ENCODE results near the gene AFF1.

AFF1 gene, protein sequence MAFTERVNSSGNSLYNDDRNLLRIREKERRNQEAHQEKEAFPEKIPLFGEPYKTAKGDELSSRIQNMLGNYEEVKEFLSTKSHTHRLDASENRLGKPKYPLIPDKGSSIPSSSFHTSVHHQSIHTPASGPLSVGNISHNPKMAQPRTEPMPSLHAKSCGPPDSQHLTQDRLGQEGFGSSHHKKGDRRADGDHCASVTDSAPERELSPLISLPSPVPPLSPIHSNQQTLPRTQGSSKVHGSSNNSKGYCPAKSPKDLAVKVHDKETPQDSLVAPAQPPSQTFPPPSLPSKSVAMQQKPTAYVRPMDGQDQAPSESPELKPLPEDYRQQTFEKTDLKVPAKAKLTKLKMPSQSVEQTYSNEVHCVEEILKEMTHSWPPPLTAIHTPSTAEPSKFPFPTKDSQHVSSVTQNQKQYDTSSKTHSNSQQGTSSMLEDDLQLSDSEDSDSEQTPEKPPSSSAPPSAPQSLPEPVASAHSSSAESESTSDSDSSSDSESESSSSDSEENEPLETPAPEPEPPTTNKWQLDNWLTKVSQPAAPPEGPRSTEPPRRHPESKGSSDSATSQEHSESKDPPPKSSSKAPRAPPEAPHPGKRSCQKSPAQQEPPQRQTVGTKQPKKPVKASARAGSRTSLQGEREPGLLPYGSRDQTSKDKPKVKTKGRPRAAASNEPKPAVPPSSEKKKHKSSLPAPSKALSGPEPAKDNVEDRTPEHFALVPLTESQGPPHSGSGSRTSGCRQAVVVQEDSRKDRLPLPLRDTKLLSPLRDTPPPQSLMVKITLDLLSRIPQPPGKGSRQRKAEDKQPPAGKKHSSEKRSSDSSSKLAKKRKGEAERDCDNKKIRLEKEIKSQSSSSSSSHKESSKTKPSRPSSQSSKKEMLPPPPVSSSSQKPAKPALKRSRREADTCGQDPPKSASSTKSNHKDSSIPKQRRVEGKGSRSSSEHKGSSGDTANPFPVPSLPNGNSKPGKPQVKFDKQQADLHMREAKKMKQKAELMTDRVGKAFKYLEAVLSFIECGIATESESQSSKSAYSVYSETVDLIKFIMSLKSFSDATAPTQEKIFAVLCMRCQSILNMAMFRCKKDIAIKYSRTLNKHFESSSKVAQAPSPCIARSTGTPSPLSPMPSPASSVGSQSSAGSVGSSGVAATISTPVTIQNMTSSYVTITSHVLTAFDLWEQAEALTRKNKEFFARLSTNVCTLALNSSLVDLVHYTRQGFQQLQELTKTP

DNA sequence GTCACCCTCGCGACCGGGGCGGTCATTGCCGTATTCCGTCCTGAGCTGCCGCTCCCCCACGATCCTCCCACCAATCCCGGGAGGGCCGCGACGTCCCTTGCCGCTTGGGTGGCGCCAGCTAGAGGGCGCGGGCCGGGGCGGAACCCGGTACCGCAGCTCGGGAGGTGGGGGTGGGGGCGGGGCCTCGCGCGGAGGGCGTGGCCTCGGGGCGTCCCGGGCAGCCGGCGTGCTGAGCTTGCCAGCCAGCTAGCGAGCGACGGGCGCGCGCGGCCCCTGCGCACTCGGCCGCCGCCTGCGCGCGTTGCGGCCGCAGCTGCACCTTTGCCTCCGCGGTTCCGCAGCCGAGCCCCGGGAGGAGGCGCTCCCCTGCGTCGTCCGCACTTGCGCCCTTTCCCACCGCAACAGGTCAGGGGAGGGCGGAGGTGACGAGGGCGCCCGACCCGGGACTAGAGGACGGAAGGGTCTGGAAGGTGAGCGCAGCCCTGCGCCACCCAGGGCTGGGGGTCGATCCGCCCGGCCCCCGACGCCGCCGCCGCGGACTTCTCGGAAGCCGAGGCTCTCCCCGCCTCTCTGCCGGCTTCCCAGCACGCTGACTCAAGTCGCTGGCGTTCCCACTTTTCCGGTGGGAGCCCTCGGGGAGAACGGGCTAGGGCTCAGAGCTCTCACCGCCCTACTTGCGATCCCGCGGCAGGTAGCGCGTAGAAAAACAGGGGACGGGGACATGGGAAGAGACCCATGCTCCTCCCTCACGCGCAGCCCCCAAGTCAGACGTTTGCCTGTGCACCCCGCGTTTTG is at the start of gene AFF1:
Gene AFF1 (plus strand): TSS at position 241 of the 795 bp plus-strand sequence. CDS start 13,523 bp downstream, outside the sequence.
- peaks cover 3% of the 10 kb centered on the region for H3K4me1 ChIP-seq (ENCODE audit: control insufficient read depth, insufficient read depth, low read length)
- peak within 1 kb of the TSS; percentile 92 for H3K27ac ChIP-seq (ENCODE audit: low read length)

DNA sequence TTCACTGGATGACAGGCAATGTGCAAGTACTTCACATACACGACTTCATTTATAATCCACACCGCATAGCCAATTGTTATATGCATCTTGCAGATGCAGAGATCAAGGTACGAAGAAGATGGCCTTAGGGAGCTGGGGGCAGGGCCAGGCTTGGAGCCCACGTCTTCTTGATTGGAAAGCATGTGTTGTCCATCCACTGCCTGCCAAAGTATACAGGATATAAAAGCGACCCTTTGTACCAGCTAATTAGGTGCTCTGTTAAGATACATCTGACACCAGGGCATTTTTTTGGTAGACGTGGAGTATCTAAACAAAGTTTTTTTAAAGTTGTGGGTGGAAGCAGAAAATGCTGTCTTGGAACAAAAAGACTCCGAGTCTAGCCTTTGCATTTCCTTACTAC is 44.0 kb upstream of the AFF1 start:
- Histone ChIP-seq H3K9me3 (ENCODE audit: control insufficient read depth in 2 of 2, low read length in 2 of 2) (no peaks in the 10 kb centered on the region), H3K27me3 (ENCODE audit: control insufficient read depth in 1 of 2, insufficient read depth in 2 of 2, low read length in 2 of 2) (no peaks in the 10 kb centered on the region), H3K36me3 (ENCODE audit: control insufficient read depth in 2 of 2, insufficient read depth in 2 of 2, low read length in 2 of 2) (no peaks in the 10 kb centered on the region), H3K4me3 (ENCODE audit: low read length in 2 of 2) (no peak overlapping the region), H3K9ac (ENCODE audit: low read length in 2 of 2) (no peak overlapping the region), H3K4me1 (ENCODE audit: control insufficient read depth, insufficient read depth, low read length) (peaks cover 8% of the 10 kb centered on the region), H3K27ac (ENCODE audit: low read length) (no peak overlapping the region)

More for the DNA sequence above, at the start of gene AFF1:
- H3K9me3 ChIP-seq (ENCODE audit: control insufficient read depth in 2 of 2, low read length in 2 of 2): no peaks in the 10 kb centered on the region
- H3K27me3 ChIP-seq (ENCODE audit: control insufficient read depth in 1 of 2, insufficient read depth in 2 of 2, low read length in 2 of 2): no peaks in the 10 kb centered on the region
- H3K36me3 ChIP-seq (ENCODE audit: control insufficient read depth in 2 of 2, insufficient read depth in 2 of 2, low read length in 2 of 2): peaks cover 2 to 4% of the 10 kb centered on the region in 2 donors
- peak within 1 kb of the TSS; percentile 93 to 95 for H3K9ac ChIP-seq (ENCODE audit: low read length in 2 of 2)
- peak within 1 kb of the TSS; percentile 76 to 91 for H3K4me3 ChIP-seq (ENCODE audit: low read length in 2 of 2)

DNA sequence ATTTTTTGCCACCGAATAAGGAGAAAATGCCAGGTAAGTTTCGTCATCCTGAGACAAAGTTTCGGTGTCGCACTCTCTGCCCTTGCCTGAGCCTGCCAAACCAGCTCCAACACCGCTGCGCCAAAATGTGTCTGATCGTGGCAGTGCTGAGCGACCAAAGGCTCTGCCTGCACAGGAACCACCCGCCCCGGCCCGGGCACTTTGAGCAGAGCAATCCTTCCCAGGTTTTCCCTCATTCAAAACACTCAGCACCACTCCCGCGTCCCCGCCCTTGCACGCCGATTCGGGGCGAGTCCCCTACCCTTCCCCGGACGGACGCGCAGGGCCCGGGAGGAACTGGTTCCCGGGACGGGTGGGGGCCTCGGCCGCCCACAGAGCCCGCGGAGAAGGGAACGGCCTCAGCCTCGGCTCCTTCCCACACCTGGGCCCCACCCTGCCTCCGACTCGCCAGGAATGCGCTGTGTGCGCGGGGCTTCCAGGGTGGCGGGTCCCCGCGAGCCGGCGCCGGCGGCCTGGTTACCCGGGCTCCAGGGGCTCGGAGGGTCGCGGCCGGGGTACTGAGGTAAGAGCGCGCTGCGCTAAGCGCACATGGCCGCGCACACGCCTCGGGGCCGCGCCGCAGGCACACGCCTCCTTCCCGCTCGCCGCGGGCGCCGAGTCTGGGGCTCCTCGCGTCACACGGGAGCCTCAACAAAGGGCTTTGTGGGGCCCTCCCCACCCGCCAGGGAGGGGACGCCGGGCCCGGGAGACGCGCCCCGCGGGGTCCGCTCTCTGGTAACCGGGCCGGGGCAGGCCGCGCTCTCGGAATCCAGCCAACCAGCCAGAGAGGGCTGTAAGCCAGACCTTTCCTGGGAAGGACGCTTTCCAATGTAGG is 42.8 kb upstream of the AFF1 start, which contains the start of gene C4orf36:
Gene C4orf36 (minus strand): TSS at position 661 of the 874 bp plus-strand sequence. CDS start 902 bp downstream, outside the sequence.
- peak within 1 kb of the TSS; percentile 12 for H3K27ac ChIP-seq (ENCODE audit: low read length)
- H3K4me3 ChIP-seq (ENCODE audit: low read length in 2 of 2): peak within 1 kb of the TSS; percentile 78 to 80
- H3K36me3 ChIP-seq (ENCODE audit: control insufficient read depth in 2 of 2, insufficient read depth in 2 of 2, low read length in 2 of 2): no peaks in the 10 kb centered on the region
- H3K9ac ChIP-seq (ENCODE audit: low read length in 2 of 2): peak within 1 kb of the TSS; percentile 64 to 71
- H3K27me3 ChIP-seq (ENCODE audit: control insufficient read depth in 1 of 2, insufficient read depth in 2 of 2, low read length in 2 of 2): no peaks in the 10 kb centered on the region
- no peaks in the 10 kb centered on the region for H3K9me3 ChIP-seq (ENCODE audit: control insufficient read depth in 2 of 2, low read length in 2 of 2)
- H3K4me1 ChIP-seq (ENCODE audit: control insufficient read depth, insufficient read depth, low read length): peaks cover 8% of the 10 kb centered on the region

DNA sequence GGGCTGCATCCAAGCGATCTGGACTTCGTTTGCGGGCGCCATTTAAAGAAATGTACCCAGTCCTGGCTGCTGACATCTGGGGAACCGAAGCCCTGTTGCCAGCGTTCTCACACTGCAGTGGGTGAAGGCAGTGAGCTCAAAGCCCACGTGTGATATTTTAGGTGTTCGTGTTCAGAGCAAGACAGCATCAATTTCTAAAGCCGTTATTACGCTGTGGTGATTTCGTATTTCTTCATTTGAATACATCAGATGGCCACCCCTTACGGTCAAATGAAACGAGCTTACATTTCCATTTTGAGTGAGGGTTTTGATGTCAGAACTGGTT is 42.2 kb upstream of the AFF1 start:
- Histone ChIP-seq H3K27ac (ENCODE audit: low read length) (peak overlapping the region; percentile 12), H3K4me1 (ENCODE audit: control insufficient read depth, insufficient read depth, low read length) (peaks cover 8% of the 10 kb centered on the region), H3K9ac (ENCODE audit: low read length in 2 of 2) (peak overlapping the region; percentile 64 to 71), H3K36me3 (ENCODE audit: control insufficient read depth in 2 of 2, insufficient read depth in 2 of 2, low read length in 2 of 2) (no peaks in the 10 kb centered on the region), H3K4me3 (ENCODE audit: low read length in 2 of 2) (peak overlapping the region; percentile 78 to 80), H3K9me3 (ENCODE audit: control insufficient read depth in 2 of 2, low read length in 2 of 2) (no peaks in the 10 kb centered on the region), H3K27me3 (ENCODE audit: control insufficient read depth in 1 of 2, insufficient read depth in 2 of 2, low read length in 2 of 2) (no peaks in the 10 kb centered on the region)

DNA sequence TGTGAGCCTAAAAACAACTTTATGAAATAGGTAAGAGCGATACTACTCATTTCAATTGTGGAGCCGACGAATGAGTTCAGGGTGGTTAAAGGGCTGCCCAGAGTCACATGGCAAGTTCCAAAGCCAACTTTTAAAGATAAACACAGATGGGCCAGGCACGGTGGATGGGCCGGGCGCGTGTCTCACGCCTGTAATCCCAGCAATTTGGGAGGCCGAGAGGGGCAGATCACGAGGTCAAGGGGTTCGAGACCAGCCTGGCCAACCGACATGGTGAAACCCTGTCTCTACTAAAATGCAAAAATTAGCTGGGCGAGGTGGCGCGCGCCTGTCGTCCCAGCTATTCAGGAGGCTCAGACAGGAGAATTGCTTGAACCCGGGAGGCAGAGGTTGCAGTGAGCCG is 41.7 kb upstream of the AFF1 start:
- Histone ChIP-seq H3K36me3 (ENCODE audit: control insufficient read depth in 2 of 2, insufficient read depth in 2 of 2, low read length in 2 of 2) (no peaks in the 10 kb centered on the region), H3K4me3 (ENCODE audit: low read length in 2 of 2) (no peak overlapping the region), H3K9ac (ENCODE audit: low read length in 2 of 2) (peak overlapping the region in 1 of 2 donors; percentile 64), H3K27ac (ENCODE audit: low read length) (no peak overlapping the region), H3K9me3 (ENCODE audit: control insufficient read depth in 2 of 2, low read length in 2 of 2) (no peaks in the 10 kb centered on the region), H3K27me3 (ENCODE audit: control insufficient read depth in 1 of 2, insufficient read depth in 2 of 2, low read length in 2 of 2) (no peaks in the 10 kb centered on the region), H3K4me1 (ENCODE audit: control insufficient read depth, insufficient read depth, low read length) (peaks cover 8% of the 10 kb centered on the region)

DNA sequence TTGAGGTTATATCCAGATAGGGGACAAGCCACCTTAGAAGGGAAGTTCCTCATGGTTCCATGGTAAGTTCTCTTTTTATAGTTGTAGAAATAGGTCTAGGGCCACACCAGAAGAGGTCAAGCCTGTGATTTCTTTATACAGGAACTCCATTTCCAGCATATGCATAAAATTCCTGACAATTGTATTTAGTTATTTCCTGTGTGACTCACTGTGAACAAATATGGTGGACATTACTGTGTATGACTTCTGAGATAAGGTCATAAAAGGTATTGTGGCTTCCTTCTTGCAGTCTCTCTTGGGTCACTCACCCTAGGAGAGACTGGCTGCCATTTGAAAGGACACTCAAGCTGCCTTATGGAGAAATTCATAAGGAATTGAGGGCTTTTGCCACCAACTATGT is 40.4 kb upstream of the AFF1 start:
- Histone ChIP-seq H3K27me3 (ENCODE audit: control insufficient read depth in 1 of 2, insufficient read depth in 2 of 2, low read length in 2 of 2) (no peaks in the 10 kb centered on the region), H3K9me3 (ENCODE audit: control insufficient read depth in 2 of 2, low read length in 2 of 2) (no peaks in the 10 kb centered on the region), H3K36me3 (ENCODE audit: control insufficient read depth in 2 of 2, insufficient read depth in 2 of 2, low read length in 2 of 2) (no peaks in the 10 kb centered on the region), H3K27ac (ENCODE audit: low read length) (no peak overlapping the region), H3K9ac (ENCODE audit: low read length in 2 of 2) (no peak overlapping the region), H3K4me1 (ENCODE audit: control insufficient read depth, insufficient read depth, low read length) (peaks cover 8% of the 10 kb centered on the region), H3K4me3 (ENCODE audit: low read length in 2 of 2) (no peak overlapping the region)

DNA sequence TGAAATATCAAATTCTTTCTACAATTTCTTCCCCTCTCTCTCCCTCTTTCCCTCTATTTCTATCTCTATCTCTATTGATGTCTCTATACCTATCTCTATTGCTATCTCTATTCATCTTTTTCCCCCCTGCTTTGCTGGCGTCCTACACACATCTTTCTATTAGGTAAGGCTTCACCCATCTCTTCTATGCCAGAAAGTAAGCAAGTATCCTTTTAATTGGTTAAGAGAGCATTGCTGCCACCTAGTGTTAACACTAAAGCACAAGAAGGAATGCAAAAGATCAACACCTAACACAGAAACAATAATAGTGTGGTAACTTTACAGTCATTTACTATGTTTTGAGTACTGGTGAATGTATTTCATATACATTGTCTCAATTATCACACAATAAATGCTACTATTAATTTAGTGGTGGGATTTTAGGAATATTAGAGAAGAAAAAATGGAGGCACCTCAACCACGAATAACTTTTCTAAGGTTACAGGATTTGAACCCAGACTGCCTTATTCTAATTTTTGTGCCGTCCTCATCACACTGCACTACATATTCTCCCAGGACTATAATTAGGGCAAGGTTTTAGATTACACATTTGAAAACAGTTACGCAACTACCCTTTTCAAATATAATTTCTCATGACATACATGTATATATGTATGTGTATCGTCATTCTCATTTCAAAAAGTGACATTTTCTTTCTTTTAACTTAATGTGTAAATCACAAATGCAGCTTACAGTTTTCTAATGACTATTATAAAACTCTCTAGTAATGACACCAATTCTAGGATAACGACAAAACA is 38.9 kb upstream of the AFF1 start:
- Histone ChIP-seq H3K4me1 (ENCODE audit: control insufficient read depth, insufficient read depth, low read length) (peaks cover 8% of the 10 kb centered on the region), H3K36me3 (ENCODE audit: control insufficient read depth in 2 of 2, insufficient read depth in 2 of 2, low read length in 2 of 2) (no peaks in the 10 kb centered on the region), H3K27me3 (ENCODE audit: control insufficient read depth in 1 of 2, insufficient read depth in 2 of 2, low read length in 2 of 2) (no peaks in the 10 kb centered on the region), H3K9ac (ENCODE audit: low read length in 2 of 2) (no peak overlapping the region), H3K4me3 (ENCODE audit: low read length in 2 of 2) (no peak overlapping the region), H3K27ac (ENCODE audit: low read length) (no peak overlapping the region), H3K9me3 (ENCODE audit: control insufficient read depth in 2 of 2, low read length in 2 of 2) (no peaks in the 10 kb centered on the region)

DNA sequence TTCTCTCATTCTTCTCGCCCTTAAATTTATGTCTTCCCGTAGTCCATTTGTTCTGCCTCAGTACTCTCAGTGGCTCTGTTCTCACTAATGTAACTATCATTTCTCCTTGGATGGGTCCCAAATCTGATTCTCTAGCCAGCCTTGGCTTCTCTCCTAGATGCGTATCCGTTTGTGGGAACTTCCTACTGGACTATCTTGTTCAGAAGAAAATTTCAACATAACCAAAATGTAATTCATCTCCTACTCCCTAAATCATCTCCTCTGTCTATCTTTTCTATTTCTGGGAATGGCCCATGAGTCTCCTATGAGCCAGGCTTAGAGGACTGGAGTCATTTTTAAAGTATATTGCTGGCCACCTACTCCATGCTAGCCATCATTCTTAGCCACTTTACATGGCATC is 38.2 kb upstream of the AFF1 start:
- Histone ChIP-seq H3K27me3 (ENCODE audit: control insufficient read depth in 1 of 2, insufficient read depth in 2 of 2, low read length in 2 of 2) (no peaks in the 10 kb centered on the region), H3K4me1 (ENCODE audit: control insufficient read depth, insufficient read depth, low read length) (peaks cover 8% of the 10 kb centered on the region)

DNA sequence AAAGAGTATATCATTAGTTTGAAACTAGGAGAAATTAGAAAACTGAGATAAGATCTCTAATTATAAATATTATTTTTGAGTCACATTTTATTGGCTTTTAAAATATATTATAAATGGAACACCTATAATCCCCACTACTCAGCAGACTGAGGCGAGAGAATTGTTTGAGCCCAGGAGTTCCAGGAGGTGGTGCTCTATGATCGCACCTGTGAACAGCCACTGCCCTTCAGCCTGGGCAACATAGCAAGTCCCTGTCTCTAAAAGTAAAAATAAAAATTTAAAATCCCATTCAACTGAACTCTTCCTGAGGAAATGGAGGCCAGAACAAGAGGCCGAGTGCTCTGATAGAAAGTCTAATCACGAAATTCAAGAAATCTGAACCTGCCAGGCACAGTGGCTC is 36.2 kb upstream of the AFF1 start:
- no peak overlapping the region for H3K27ac ChIP-seq (ENCODE audit: low read length)
- no peak overlapping the region for H3K4me3 ChIP-seq (ENCODE audit: low read length in 2 of 2)

More for the DNA sequence above, 38.2 kb upstream of the AFF1 start:
- H3K36me3 ChIP-seq (ENCODE audit: control insufficient read depth in 2 of 2, insufficient read depth in 2 of 2, low read length in 2 of 2): no peaks in the 10 kb centered on the region
- H3K9me3 ChIP-seq (ENCODE audit: control insufficient read depth in 2 of 2, low read length in 2 of 2): no peaks in the 10 kb centered on the region
- no peak overlapping the region for H3K9ac ChIP-seq (ENCODE audit: low read length in 2 of 2)
- no peak overlapping the region for H3K27ac ChIP-seq (ENCODE audit: low read length)
- no peak overlapping the region for H3K4me3 ChIP-seq (ENCODE audit: low read length in 2 of 2)

More for the DNA sequence above, 36.2 kb upstream of the AFF1 start:
- Histone ChIP-seq H3K9me3 (ENCODE audit: control insufficient read depth in 2 of 2, low read length in 2 of 2) (no peaks in the 10 kb centered on the region), H3K4me1 (ENCODE audit: control insufficient read depth, insufficient read depth, low read length) (no peaks in the 10 kb centered on the region), H3K36me3 (ENCODE audit: control insufficient read depth in 2 of 2, insufficient read depth in 2 of 2, low read length in 2 of 2) (no peaks in the 10 kb centered on the region), H3K9ac (ENCODE audit: low read length in 2 of 2) (no peak overlapping the region), H3K27me3 (ENCODE audit: control insufficient read depth in 1 of 2, insufficient read depth in 2 of 2, low read length in 2 of 2) (no peaks in the 10 kb centered on the region)
